DMS 273 (cell line): ENCODE measurements around the gene EPX.
"Not testable (repeated sequence)": the region's sequence is repeated elsewhere in the genome, so short reads cannot be mapped to it uniquely, and the experiment has no call there.

Source experiments
- DNase-seq: peaks from one replicate; lab custom pipeline; 2025; ENCODE audit not compliant: unreplicated experiment; lab: John Stamatoyannopoulos, UW

EPX gene, protein sequence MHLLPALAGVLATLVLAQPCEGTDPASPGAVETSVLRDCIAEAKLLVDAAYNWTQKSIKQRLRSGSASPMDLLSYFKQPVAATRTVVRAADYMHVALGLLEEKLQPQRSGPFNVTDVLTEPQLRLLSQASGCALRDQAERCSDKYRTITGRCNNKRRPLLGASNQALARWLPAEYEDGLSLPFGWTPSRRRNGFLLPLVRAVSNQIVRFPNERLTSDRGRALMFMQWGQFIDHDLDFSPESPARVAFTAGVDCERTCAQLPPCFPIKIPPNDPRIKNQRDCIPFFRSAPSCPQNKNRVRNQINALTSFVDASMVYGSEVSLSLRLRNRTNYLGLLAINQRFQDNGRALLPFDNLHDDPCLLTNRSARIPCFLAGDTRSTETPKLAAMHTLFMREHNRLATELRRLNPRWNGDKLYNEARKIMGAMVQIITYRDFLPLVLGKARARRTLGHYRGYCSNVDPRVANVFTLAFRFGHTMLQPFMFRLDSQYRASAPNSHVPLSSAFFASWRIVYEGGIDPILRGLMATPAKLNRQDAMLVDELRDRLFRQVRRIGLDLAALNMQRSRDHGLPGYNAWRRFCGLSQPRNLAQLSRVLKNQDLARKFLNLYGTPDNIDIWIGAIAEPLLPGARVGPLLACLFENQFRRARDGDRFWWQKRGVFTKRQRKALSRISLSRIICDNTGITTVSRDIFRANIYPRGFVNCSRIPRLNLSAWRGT

DNA sequence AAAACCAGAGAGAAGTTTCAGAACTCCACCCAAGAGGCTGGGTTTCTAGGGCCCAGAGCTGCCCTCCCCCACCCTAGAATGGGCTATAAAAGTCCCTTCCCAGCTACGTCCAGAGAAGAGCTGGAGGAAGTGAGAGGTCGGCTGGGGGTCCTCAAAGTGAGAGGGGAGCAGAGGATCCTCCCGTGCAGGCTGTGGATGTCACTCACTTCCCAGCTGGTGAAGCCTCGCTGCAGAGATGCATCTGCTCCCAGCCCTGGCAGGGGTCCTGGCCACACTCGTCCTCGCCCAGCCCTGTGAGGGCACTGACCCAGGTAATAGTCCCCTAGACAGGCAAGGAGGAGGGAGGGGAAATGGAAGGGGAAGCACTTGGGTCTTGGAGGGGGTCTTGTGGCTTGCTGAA is at the start of gene EPX:
Gene EPX (plus strand): TSS at position 115 of the 400 bp plus-strand sequence. CDS start 121 bp downstream, at position 236.
- no peak for DNase-seq

DNA sequence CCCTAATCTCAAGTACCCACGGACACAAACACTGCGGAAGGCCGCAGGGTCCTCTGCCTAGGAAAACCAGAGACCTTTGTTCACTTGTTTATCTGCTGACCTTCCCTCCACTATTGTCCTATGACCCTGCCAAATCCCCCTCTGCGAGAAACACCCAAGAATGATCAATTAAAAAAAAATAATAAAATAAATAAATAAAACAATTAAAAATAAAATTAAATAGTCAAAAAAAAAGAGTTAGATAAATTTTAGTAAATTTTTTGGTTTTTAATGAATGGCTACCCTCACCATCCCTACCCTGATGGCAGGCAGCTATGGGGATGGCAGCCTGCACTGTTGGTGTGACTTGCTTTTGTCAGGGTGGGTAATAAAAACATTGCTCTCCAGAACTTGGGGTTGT is 49.2 kb upstream of the EPX start:
- not testable (repeated sequence) for DNase-seq

DNA sequence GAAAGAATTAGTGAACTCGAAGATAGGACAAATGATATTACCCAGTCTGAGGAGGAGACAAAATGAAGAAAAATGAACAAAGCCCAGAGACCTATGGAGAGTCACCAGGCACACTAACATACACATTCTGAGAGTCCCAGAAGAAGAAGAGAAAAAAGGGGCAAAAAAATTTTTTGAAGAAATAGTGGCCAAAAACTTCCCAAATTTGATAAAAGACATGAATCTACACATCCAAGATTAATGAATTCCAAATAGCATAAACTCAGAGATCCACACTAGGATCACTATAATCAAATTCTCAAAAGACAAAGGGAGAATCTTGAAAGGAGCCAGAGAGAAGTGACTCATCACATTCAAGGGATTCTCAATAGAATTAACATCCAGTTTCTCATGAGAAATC is 47.7 kb upstream of the EPX start:
- DNase-seq = no peak

DNA sequence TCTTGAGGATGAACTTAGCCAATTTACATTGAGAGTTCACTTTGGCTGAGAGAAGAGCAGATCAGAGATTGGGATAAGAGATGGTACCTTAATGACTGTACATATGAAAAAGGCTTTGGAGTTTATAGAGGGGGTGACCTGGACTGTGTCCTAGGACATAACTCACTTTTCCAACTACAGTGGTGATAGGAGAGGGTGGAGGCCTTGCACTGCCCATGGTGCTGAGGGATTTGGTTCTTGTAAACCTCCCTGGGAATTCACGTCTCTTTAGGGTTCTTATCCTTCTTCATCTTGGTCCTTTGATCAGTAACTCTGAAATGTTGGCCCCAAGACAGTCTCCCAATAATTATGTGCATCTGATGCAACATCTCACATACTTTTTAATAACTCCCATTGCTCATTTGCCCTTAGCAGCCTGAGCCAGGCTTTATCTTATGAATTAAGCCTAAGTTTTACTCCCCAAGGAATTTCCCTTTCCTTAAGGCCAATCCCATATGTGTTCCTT is 44.5 kb upstream of the EPX start, which contains the start of gene OR4D1:
Gene OR4D1 (plus strand): TSS at position 455 of the 505 bp plus-strand sequence. CDS start 6,770 bp downstream, outside the sequence.
- DNase-seq = no peak

DNA sequence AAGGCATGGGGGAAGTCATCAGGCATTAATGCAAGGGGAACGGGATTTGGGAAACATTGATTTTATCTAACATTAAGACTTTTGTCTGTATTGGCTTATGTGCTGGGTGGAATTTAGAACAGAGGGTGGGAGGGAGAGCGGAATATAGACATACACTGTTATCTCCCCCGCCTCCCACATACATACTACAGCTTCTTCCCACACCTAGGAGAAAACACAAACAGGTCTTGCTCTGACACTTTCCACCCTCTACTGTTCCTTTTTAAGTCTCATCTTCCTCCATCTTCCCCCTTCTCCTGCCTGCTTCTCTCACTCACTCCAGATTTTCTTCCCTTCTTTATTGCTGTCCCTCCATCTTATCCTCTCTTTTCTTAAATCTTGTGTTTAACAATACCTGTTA is 43.9 kb upstream of the EPX start:
- DNase-seq = no peak

DNA sequence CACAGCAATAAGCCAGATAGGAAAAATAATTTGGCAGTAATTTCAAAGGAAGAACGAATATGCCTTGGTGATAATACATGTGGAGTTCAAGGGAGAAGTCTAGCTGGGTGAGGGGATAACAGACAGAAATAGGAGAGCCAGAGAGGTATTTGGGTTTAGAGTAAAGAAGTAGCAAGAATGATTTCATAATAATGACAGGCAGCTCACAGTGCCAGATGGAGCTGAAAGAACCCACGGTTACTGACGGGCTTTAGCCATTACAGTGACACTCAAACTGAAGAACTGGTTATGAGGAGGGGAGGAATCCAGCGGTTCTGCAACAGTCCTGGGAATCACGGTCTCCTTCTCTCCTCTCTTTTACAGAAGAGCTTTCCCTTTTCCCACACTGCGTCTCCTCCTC is 42.1 kb upstream of the EPX start:
- peak; percentile 15 for DNase-seq

DNA sequence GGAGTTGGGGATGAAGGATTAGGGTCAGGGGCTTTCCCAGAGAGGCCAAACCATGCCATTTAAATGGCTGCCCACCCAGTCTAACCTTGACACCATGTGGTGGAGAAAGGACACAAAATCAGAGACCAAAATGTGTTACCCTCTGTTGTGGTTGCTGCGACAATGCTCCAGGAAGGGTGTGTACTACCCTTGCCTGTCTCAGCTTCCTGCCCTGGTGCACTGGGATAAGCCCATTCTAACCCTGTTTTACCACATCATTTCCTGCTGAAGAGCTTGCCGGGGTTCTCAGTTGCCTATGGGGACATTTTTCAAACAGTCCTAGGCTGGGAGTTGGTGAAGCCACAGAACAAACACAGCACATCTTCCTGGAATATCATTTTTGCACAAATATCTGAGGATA is 39.5 kb upstream of the EPX start:
- DNase-seq = no peak

DNA sequence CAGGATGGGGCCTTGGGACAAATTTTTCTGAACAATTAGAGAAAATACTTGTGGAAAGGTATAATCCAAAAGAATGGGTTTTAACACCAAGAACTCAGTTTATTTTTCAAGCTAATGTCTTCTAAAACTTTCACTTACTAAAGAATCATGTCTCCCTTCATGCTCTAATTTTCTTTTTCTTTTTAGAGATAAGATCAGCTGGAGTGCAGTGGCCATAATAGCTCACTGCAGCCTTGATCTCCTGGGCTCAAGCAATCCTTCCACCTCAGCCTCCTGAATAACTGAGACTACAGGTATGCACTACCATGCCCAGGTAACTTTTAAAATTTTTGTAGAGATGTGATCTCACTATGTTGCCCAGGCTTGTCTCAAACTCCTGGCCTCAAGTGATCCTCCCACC is 38.9 kb upstream of the EPX start:
- no peak for DNase-seq

DNA sequence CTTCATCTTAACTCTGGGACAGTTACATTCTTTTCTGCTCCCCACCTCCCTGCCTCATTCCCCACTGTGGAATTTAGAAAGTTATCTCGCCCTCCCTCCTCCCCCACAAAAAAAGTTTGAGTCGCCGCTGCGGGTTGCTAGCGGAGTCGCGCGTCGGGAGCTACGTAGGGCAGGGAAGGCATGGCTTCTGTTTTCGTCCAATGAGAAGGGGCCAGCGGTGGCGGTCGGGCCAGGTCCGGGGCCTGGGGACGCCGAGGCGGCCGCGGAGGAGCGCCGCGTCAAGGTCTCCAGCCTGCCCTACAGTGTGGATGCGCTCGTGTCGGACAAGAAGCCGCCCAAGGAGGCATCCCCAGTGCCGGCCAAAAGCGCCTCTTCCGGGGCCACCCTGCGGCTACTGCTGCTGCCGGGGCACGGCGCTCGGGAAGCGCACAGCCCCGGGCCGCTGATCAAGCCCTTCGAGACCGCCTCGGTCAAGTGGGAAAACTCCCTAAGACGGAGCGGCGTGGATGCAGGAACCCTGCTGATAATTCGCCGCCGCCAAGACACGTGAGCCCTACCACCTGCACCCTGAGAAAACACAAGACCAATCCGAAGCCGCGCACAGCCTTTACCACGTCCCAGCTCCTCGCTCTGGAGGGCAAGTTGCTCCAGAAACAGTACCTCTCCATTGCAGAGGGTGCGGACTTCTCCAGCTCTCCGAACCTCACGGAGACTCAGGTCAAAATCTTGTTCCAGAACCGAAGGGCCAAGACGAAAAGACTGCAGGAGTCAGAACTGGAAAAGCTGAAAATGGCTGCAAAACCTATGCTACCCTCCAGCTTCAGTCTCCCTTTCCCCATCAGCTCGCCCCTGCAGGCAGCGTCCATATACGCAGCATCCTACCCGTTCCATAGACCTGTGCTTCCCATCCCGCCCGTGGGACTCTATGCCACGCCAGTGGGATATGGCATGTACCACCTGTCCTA is 35.4 kb upstream of the EPX start:
- DNase-seq = peak; percentile 77

DNA sequence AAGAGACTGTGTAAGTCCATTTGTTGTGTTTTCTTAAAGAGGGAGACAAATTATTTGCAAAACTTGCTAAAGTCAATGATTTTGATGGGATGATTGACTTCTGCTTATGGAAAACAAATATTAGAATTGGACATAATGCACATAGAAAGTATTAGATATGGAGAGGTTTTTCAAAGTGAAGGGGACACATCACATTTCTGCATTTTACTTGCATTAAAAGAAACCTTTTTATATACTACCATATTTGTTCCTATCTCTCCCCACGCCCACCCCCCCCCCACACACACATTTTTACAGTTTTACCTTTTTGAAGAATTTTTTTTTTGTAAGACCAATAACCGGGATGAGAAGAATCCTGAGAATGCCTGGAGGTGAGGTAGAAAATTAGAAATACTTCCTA is 34.3 kb upstream of the EPX start:
- DNase-seq = no peak

DNA sequence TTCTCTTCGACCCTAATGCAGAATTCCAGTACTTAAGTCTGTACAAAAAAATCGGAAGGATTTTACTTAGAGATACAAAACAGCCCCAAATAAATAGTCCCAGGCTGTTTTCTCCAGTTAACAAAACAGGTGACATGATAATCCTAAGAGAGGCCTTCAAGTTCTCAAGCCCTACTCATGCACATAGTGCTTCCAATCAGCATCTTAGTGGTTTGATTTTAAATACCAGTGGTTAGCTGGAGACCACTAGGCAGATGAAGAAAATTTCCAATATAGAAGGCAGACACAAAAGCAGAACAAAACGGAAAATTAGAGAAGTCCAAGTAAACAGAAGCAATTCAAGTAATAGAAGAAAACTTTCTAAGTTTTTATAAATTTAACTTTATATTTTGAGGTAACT is 31.0 kb upstream of the EPX start:
- no peak for DNase-seq

DNA sequence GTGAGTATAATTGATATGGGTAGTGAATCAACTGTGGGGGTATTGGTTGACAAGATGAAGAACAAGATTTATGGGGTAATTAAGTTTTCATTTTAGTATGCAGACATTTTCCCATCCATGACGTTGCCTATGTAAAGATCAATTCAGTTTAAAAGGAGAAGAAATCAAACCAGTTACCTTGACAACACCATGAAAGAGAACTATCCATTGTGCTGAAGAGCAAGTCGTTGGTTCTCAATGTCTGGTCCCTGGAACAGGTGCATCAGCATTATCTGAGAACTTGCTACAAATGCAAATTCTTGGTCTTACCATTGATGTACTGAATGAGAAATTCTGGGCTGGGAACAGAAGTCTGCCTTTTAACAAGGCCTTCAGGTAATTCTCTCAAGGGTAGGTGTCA is 26.5 kb upstream of the EPX start:
- DNase-seq = no peak

DNA sequence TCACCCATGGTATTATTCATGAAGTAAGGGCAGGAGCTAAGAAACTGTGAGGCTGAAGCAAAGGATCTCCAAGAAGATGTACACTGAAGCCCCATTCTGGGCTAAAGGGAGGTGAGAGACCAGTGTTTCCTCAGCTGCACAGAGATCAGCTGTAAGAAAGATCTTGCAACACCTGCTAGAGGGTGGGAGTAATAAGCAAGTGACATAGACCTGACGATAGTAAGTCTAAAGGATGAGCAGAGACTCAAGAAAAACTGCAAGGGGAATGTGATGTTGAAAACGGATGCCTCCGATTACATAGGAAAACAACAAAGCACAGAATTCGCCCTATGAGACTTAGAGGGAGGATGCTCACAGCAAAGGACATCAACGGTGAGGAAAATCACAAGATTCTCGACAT is 25.8 kb upstream of the EPX start, which contains the start of gene OR4D2:
Gene OR4D2 (plus strand): TSS at position 301 of the 400 bp plus-strand sequence. CDS start 2,674 bp downstream, outside the sequence.
- DNase-seq = no peak

DNA sequence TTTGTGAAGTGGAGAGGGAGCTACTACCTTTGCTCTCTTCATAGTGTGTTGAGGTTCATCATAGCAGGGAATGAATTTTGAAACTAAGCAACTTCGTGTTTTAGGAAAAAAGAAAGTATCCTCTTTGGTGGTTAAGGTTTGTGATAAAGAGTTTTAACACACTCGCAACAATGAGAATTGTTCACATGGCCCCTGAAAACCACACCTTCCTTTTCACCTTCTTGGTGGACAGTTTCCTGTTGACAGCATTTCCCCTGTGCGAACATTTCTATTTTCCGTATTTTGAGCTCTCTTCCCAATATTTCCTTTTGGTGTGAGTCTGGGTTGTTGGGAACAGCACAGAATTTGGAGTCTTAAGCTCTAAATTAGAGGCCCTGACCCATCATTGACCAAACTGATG is 21.9 kb upstream of the EPX start:
- DNase-seq = no peak

DNA sequence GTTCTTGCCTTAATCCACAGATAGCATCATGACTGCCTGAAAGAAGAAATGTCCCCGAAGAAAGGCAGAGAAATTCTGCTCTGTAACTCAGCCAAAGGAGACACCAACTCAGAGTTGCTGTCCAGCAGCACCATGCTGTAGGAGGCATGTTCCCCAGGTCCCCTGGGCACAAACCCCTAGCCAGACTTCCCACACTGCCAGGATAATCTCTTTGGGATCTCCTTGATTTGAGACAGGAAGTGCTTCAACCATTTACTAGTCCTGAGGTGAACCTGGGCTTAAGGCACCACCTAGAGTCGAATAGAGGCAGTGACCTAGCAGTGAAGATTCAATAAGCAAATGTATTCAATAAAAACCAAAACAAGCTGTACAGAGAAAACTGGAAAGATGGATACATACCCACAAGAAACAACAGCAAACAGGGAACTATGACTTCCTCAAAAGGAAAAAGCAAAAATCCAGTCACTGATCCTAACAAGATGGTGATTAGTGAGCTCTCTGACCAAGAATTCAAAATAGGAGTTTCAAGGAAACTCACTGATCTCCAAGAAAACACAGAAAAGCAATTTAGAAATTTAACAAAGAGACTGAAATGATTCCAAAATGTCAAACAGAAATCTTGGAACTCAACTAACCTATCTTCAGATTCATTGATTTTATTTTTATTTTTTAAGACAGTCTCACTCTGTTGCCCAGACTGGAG is 20.0 kb upstream of the EPX start:
- DNase-seq = peak; percentile 64

DNA sequence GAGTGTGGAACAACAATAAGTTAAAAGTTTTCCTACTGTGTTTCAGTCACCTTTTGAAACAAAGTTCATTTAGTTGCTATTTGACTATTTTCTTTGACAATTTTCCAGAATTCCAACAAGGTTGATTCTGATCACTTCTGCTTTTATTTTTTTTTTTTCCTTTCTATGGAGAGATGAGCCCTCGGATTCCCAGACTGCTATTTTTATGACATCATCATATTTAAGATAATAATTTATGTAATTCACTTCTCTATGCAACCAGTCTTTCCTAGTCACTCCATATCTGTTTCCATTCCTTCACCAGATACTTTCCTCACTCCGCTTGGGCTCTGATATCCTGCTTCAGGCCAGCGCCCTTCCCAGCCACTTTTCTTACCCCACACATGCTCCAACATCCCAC is 17.7 kb upstream of the EPX start:
- no peak for DNase-seq

DNA sequence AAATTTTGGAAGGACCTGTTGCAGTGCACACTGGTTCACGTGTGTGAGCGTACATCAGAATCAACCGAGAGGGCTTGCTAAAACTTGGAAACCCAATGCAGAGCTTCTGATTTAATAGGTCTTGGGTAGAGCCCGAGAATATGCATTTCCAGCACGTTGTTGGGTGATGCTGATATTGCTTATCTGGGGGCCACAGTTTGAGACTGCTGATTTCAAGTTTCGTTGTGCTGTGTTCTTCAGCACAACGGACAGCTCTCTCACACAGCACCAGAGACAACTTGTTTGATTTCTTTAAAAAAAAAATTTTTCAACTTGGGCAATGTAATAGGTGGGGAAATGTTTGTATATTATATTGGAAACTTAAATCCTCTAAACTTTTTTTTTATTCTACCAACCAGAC is 16.3 kb upstream of the EPX start:
- no peak for DNase-seq

DNA sequence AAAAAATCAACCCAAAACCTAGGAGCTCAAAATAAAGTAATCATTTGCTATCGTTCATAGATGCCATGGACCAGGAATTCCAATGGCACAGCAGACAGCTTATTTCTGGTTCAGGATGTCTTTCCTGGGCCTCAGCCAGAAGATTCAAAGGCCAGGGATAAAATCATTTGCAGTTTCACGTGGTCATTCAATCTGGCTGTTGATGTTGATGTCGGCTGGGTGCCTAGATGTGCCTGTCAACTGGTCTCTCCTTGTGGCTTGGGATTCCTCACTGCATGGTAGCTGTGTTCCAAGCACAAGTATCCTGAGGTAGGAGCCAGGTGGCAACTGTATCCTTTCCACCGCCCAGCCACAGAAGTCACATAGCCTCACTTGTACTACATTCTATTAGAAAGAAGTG is 10.7 kb upstream of the EPX start:
- DNase-seq = no peak

DNA sequence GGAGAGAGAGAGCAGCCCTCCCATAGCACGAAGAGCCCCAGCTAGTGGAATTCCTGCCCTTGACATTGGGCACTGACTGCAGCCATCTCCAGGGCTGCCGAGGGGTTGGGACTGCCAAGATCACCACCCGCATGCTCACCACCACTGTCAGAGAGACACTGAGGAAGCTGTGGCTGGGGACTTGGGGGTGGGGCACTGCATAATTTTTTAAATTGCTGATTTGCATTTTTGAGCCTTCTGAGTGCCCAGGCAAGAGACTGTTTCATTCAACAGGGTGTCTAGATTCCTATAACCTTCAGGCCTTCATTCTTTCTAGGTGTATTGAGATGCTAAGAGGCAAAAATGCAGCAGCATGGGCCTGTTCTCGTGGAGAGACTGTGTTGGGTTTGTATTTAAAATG is 9.0 kb upstream of the EPX start:
- no peak for DNase-seq

DNA sequence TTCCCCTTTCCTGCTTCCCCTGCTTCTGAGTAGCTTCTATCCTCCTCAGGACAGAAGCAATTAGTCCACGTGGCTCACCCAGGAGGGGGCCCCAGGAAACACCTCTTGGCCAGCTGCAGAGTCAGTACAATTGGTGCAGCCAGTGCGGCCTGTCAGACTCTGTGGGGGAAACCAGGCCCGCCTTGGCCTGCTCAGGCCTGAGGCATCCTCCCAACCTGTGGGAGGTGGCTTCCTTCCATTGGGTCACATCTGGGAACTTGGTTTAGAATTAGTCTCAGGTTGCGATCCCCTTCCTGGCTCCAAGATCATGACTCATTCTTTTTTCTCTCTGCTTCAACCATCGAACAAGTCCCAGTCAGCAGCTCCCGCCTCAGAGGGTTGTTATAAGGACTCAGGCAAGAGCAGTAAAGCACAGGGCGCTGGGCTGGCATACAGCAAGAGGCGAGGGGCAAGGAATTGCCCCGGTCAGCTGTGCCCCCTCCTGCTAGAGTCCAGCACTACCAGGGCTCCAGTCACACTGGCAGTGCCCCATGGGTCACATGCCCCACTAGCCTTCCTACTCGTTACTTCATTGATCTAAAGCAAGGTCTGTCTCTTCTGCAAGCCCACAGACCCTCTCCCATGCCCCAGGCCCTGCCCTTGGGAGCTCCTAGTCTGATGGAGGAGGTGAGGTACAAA is 8.1 kb upstream of the EPX start:
- DNase-seq = peak; percentile 64
